ENCODE results near the gene HELZ.

DNA sequence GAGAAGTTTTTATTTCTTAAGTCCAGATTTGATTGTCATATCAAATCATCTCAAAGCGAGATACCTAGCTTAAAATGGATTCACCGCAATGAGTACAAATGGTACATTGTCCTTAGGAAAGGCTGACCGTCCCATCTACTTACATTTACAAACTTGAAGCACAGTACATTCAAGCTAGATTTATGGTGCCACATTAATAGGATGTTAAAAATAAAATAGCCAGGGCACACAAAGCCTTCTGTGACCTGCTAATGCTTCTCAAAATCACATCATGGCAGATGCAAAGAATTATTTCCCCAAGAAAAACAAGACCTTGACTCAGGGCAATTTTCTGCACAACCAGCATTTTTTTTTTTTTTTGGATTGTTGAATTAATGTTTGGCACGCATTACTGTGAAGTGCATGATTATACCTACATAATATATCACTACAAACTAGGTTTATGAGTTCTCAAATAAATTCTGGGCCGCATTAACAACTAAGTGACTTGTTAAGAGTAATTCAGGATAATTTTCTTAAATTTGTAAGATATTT is 175.3 kb downstream of the HELZ start:
- TF ChIP-seq, protein P1, sequence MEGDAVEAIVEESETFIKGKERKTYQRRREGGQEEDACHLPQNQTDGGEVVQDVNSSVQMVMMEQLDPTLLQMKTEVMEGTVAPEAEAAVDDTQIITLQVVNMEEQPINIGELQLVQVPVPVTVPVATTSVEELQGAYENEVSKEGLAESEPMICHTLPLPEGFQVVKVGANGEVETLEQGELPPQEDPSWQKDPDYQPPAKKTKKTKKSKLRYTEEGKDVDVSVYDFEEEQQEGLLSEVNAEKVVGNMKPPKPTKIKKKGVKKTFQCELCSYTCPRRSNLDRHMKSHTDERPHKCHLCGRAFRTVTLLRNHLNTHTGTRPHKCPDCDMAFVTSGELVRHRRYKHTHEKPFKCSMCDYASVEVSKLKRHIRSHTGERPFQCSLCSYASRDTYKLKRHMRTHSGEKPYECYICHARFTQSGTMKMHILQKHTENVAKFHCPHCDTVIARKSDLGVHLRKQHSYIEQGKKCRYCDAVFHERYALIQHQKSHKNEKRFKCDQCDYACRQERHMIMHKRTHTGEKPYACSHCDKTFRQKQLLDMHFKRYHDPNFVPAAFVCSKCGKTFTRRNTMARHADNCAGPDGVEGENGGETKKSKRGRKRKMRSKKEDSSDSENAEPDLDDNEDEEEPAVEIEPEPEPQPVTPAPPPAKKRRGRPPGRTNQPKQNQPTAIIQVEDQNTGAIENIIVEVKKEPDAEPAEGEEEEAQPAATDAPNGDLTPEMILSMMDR (IDR thresholded peaks at IDR 0.05) = no peak
- TF ChIP-seq, protein P2, sequence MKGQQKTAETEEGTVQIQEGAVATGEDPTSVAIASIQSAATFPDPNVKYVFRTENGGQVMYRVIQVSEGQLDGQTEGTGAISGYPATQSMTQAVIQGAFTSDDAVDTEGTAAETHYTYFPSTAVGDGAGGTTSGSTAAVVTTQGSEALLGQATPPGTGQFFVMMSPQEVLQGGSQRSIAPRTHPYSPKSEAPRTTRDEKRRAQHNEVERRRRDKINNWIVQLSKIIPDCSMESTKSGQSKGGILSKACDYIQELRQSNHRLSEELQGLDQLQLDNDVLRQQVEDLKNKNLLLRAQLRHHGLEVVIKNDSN (IDR thresholded peaks at IDR 0.05; ENCODE audit: borderline replicate concordance, low read depth) = no peak
- no peak for TF ChIP-seq EZH2phosphoT487 (IDR thresholded peaks at IDR 0.05; ENCODE audit: borderline replicate concordance, low read depth)
- TF ChIP-seq, protein P3, sequence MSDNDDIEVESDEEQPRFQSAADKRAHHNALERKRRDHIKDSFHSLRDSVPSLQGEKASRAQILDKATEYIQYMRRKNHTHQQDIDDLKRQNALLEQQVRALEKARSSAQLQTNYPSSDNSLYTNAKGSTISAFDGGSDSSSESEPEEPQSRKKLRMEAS (IDR thresholded peaks at IDR 0.05; ENCODE audit: low read depth) = no peak
- TF ChIP-seq EP300 (IDR thresholded peaks at IDR 0.05; ENCODE audit: borderline replicate concordance in 1 of 2, low read depth in 1 of 2, low read length in 1 of 2) = no peak
- TF ChIP-seq SIN3A (IDR thresholded peaks at IDR 0.05; ENCODE audit: borderline replicate concordance, low read depth, low read length) = no peak
- TF ChIP-seq RCOR1 (IDR thresholded peaks at IDR 0.05; ENCODE audit: low read length) = no peak
- no peak for TF ChIP-seq RAD21 (IDR thresholded peaks at IDR 0.05; ENCODE audit: low read length)
- TF ChIP-seq TEAD4 (IDR thresholded peaks at IDR 0.05; ENCODE audit: borderline replicate concordance, insufficient read depth) = no peak
